HS-5 (cell line): ENCODE data around the gene KIF21B.
A peak's percentile ranks its signal among the peaks of the same experiment; 100 is the strongest.
"Not testable (repeated sequence)": the region's sequence is repeated elsewhere in the genome, so short reads cannot be mapped to it uniquely, and the experiment has no call there.

ENCODE experiments used
- DNase-seq: peaks from one replicate; pipeline ENCODE4 v3.0.0-alpha.2; 2012; ENCODE audit warnings: low read depth

Gene KIF21B

DNA sequence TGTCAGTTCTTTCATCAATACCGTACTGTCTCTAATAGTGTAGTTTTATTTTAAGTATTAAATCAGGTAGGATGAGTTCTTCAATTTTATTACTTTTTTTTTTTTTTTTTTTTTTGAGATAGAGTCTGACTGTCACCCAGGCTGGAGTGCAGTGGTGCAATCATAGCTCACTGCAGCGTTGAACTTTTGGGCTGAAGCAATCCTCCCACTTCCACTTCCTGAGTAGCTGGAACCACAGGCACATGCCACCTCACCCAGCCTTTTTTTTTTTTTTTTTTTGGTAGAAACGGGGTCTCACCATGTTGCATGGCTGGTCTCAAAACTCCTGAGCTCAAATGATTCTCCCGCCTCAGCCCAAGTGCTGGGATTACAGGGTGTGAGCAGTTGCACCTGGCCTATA lies 84.6 kb downstream of the KIF21B start:
- DNase-seq, result no peak

DNA sequence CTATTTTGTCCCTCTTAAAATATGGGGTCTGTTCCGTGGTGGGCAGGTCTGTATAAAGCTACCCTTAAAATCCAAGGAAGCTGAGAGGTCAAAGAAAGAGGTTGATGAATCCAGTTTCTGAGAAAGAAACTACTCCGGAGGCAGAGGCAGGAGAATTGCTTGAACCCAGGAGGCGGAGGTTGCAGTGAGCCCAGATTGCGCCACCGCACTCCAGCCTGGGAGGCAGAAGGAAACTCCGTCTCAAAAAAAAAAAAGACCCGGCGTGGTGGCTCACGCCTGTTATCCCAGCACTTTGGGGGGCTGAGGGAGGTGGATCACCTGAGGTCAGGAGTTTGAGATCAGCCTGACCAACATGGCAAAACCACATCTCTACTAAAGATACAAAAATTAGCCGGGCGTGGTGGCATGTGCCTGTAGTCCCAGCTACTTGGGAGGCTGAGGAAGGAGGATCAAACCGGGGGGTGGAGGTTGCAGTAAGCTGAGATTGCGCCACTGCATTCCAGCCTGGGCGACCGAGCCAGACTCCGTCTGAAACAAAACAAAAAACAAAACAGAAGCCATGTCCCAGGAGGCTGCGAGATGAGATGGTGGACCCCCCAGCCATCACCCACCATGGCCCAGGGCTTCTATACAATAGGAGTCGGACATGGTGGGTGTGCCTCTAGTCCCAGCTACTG lies 88.1 kb downstream of the KIF21B start:
- not testable (repeated sequence) for DNase-seq

GRCh38 chr1:200934676-200935245 lies 88.8 kb downstream of the KIF21B start:
- DNase-seq, result no peak

DNA sequence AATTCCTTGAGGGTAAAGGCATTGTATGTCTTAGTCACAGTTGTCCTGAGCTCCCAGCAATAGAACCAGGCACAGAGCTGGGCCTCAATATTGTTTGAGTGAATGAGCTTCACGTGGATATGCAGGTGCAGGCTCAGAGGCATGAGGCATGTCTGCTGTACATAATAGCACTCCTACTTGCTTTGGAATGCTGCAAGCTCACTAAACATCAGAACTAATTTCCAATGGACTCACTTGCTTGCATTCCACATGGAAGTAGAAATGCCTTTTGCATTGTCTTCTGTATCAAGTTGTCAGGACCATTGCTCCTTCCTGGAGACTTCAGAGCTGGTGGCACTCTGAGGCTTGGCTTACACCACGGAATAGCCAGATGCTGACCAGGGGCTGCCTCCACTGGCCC lies 91.7 kb downstream of the KIF21B start:
- no peak for DNase-seq

DNA sequence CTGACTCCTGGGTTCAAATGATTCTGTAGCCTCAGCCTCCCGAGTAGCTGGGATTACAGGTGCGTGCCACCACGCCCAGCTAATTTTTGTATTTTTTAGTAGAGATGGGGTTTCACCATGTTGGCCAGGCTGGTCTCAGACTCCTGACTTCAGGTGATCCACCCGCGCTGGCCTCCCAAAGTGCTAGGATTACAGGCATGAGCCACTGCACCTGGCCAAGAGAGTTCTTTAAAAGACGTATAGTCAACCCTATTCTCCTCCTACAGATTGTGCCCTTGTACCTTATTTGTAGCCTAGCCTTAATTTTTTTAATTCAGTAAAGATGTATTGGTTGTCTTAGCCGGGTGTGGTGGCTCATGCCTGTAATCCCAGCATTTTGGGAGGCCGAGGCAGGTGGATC lies 93.2 kb downstream of the KIF21B start:
- DNase-seq, result not testable (repeated sequence)

DNA sequence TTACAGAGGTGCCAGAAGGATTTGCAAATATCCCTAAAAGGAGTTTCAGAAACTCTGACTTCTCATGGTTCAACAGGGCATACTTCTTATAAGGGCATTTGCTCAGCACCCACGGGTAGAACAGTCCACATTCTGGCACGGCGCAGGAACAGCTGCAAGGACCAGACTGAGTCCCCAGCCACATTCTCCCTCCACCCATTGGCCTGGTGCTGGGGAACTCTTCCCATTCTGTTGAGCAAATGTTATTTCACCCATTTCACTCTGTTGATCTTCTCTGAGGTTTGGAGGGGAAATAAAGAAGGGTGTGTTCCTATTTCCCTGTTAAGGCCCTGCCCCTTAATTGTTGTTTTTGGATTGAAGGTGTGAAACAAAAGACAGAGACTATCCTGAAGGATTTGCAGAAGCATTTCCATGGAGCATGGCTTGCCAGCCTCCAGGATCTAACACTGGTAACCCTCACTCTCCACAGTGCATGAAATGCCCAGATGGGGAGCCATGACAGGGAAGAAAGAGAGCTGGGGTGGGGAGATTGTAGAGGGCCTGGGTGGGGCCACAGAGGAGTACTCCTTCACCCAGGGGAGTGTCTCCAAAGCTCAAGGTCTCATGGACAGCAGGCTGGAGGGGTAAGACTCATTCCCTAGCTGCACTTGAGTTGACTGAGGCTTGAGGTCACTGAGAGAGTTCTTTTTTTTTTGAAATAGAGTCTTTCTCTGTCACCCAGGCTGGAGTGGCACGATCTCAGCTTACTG lies 93.8 kb downstream of the KIF21B start:
- DNase-seq, result no peak

- DNase-seq, result peak; percentile 49
Measured at GRCh38 chr1:200925831-200926230, 97.7 kb downstream of the KIF21B start.

DNA sequence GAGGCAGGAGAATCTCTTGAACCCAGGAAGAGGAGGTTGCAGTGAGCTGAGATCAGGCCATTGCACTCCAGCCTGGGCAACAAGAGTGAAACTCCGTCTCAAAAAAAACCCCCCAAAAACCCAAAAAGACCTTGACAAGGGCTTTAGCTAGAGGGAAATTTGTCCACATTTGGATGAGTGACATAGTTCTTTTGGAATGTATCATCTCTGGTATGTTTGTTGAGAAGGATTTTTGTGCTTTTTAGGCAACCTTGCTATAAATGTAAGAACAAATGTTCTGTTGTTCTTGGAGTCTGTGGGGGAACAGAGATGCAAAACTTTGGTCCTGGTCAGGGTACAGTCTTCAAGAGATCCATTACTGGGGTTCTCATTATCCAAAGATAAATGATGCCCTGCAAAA lies 99.9 kb downstream of the KIF21B start:
- peak; percentile 13 for DNase-seq

DNA sequence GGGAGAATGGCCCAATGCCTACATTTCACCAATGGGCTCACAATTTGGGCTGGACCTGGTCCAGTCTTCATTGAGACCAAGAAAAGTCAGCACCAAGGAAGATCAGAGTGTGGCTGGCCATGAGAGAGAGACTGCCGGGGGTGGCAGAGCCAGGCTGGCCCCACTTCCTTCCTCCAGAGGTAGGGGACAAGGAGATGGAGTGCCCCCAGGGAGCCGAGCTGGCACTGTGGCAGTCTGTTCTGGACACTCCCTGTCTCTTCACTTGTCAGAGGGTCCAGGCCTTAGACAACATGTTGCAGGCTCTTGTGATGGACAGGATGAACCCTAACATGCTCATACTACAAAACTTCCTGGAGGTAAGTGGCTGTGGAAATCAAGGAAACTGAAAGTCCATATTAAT lies 101.1 kb downstream of the KIF21B start:
- DNase-seq, result no peak

- no peak for DNase-seq
Measured at GRCh38 chr1:200921571-200922110, 101.9 kb downstream of the KIF21B start.
